H1 (cell line): ENCODE measurements around the gene OR10V1. TPM values are rescaled to one million over a fixed set of nuclear protein-coding genes. Genes with fewer than 3 reads are reported as not detected.

ENCODE experiments used
- CTCF ChIA-PET: fragments of 300-600 bp; sonication (Branson Sonifier 250); formaldehyde crosslinking; loops from one replicate; lab custom pipeline; 2021; ENCODE audit not compliant: partially characterized antibody; lab: Charles Lee
- POLR2A ChIA-PET: fragments of 300-600 bp; sonication (Branson Sonifier 250); formaldehyde crosslinking; loops from one replicate; lab custom pipeline; 2021; ENCODE audit warnings: inconsistent platforms; ENCODE audit not compliant: partially characterized antibody; lab: Charles Lee
- DNase-seq, 2 experiments: peaks; one replicate each; pipeline versions ENCODE4 v3.0.0 to v3.0.0-alpha.2; 2010 to 2022; ENCODE audit warnings: low spot score in 2 of 2, low read depth in 1 of 2, mixed read lengths in 1 of 2
- FAIRE-seq: peaks from 2 replicates; lab custom pipeline; 2011; peaks lifted over from hg19 to GRCh38; lab: Jason Lieb, UNC
- H2AFZ ChIP-seq: 2 replicates; pipeline ENCODE4 v1.8.1; 2012; ENCODE audit warnings: low read length, inconsistent platforms
- H2AK5ac ChIP-seq: 2 replicates; pipeline ENCODE4 v1.6.1; 2013; ENCODE audit warnings: low read depth, low read length
- H2BK120ac ChIP-seq: replicated peaks from 2 replicates; pipeline ENCODE3; 2013; ENCODE audit warnings: low read depth, low read length, inconsistent platforms
- H2BK12ac ChIP-seq: 2 replicates; pipeline ENCODE4 v1.6.1; 2013; ENCODE audit warnings: low read depth, low read length
- H2BK15ac ChIP-seq: 2 replicates; pipeline ENCODE4 v1.6.1; 2013; ENCODE audit warnings: low read length
- H2BK20ac ChIP-seq: 2 replicates; pipeline ENCODE4 v1.6.1; 2013; ENCODE audit warnings: low read length
- H2BK5ac ChIP-seq: 2 replicates; pipeline ENCODE4 v1.6.1; 2013; ENCODE audit warnings: low read depth, low read length
- H3K14ac ChIP-seq: 2 replicates; pipeline ENCODE4 v1.6.1; 2013; ENCODE audit warnings: inconsistent platforms; ENCODE audit not compliant: insufficient read length
- H3K18ac ChIP-seq: 2 replicates; pipeline ENCODE4 v1.6.1; 2013; ENCODE audit warnings: low read length; ENCODE audit errors: extremely low read depth
- H3K23ac ChIP-seq: 2 replicates; pipeline ENCODE4 v1.6.1; 2013; ENCODE audit warnings: inconsistent platforms; ENCODE audit not compliant: insufficient read length
- H3K23me2 ChIP-seq: 2 replicates; pipeline ENCODE4 v1.6.1; 2013; ENCODE audit warnings: low read depth, low read length
- H3K27ac ChIP-seq: 2 replicates; pipeline ENCODE4 v1.6.1; 2011; ENCODE audit warnings: low read depth, low read length, inconsistent platforms
- H3K27me3 ChIP-seq, 4 experiments: replicated peaks in 1 of 4; 1 replicate in 1 of 4; 2 replicates in 3 of 4; pipeline versions ENCODE4 v1.6.1 to v1.8.1; 2011 to 2013; ENCODE audit warnings: low read length in 3 of 4, mild to moderate bottlenecking in 3 of 4, inconsistent platforms in 2 of 4, mixed read lengths in 2 of 4, moderate library complexity in 1 of 4; ENCODE audit not compliant: control insufficient read depth in 3 of 4, insufficient read depth in 3 of 4; ENCODE audit errors: extremely low read depth in 1 of 4
- H3K36me3 ChIP-seq, 4 experiments: 2 replicates each; pipeline versions ENCODE4 v1.6.1 to v1.8.1; 2011 to 2013; ENCODE audit warnings: mild to moderate bottlenecking in 4 of 4, low read length in 3 of 4, moderate library complexity in 2 of 4, control low read depth in 1 of 4, inconsistent platforms in 1 of 4; ENCODE audit not compliant: insufficient read depth in 4 of 4, control insufficient read depth in 2 of 4
- H3K4ac ChIP-seq: replicated peaks from 2 replicates; pipeline ENCODE3; 2013; ENCODE audit warnings: low read length, low read depth, mixed read lengths, inconsistent platforms; ENCODE audit not compliant: insufficient read length
- H3K4me1 ChIP-seq, 4 experiments: replicated peaks in 1 of 4; 1 replicate in 1 of 4; 2 replicates in 3 of 4; pipeline versions ENCODE4 v1.6.1 to v1.8.1; 2011 to 2013; ENCODE audit warnings: low read length in 3 of 4, inconsistent platforms in 2 of 4, mixed read lengths in 1 of 4; ENCODE audit not compliant: insufficient read depth in 4 of 4, control insufficient read depth in 3 of 4
- H3K4me2 ChIP-seq, 2 experiments: 2 replicates each; pipeline versions ENCODE4 v1.6.1 to v1.8.1; 2011 to 2013; ENCODE audit warnings: low read depth in 2 of 2, low read length in 2 of 2, control low read depth in 1 of 2, inconsistent platforms in 1 of 2, mild to moderate bottlenecking in 1 of 2; ENCODE audit not compliant: insufficient read depth in 1 of 2
- H3K4me3 ChIP-seq, 4 experiments: fragments of 200-600, 300-600 bp in 1 of 4; sonication (generic), shearing (Covaris generic), sonication (Bioruptor Twin) in 1 of 4; 2 replicates each; pipeline versions ENCODE4 v1.5.1 to v1.8.1; 2011 to 2016; ENCODE audit warnings: low read length in 4 of 4, low read depth in 3 of 4, control low read depth in 2 of 4, inconsistent platforms in 2 of 4, mild to moderate bottlenecking in 2 of 4, mixed read lengths in 1 of 4, moderate library complexity in 1 of 4; ENCODE audit not compliant: insufficient read depth in 2 of 4; ENCODE audit errors: extremely low read depth in 1 of 4
- H3K56ac ChIP-seq: replicated peaks from 2 replicates; pipeline ENCODE3; 2013; ENCODE audit warnings: low read depth, mild to moderate bottlenecking, mixed read lengths, low read length, inconsistent platforms; ENCODE audit not compliant: insufficient read length
- H3K79me1 ChIP-seq: 2 replicates; pipeline ENCODE4 v1.6.1; 2013; ENCODE audit warnings: low read depth, low read length, control low read depth
- H3K79me2 ChIP-seq, 2 experiments: 2 replicates each; pipeline versions ENCODE4 v1.6.1 to v1.8.1; 2012 to 2013; ENCODE audit warnings: low read length in 2 of 2, mild to moderate bottlenecking in 2 of 2, inconsistent platforms in 1 of 2; ENCODE audit not compliant: insufficient read depth in 2 of 2, control insufficient read depth in 1 of 2
- H3K9ac ChIP-seq, 4 experiments: replicated peaks in 1 of 4; 1 replicate in 1 of 4; 2 replicates in 3 of 4; pipeline versions ENCODE4 v1.6.1 to v1.8.1; 2011 to 2013; ENCODE audit warnings: low read depth in 3 of 4, low read length in 3 of 4, control low read depth in 2 of 4, mild to moderate bottlenecking in 2 of 4, moderate library complexity in 2 of 4, inconsistent platforms in 1 of 4; ENCODE audit errors: extremely low read depth in 1 of 4
- H3K9me3 ChIP-seq, 2 experiments: 2 replicates each; pipeline versions ENCODE4 v1.6.1 to v1.8.1; 2012 to 2013; ENCODE audit warnings: mild to moderate bottlenecking in 2 of 2, moderate library complexity in 2 of 2, control low read depth in 1 of 2, inconsistent platforms in 1 of 2, low read depth in 1 of 2, low read length in 1 of 2, mixed read lengths in 1 of 2; ENCODE audit not compliant: insufficient read depth in 2 of 2
- H4K20me1 ChIP-seq, 2 experiments: replicated peaks in 1 of 2; 2 replicates each; pipeline versions ENCODE3 to v1.8.1; 2011 to 2013; ENCODE audit warnings: inconsistent platforms in 2 of 2, low read length in 2 of 2, mild to moderate bottlenecking in 1 of 2; ENCODE audit not compliant: insufficient read depth in 2 of 2, control insufficient read depth in 1 of 2
- H4K5ac ChIP-seq: 2 replicates; pipeline ENCODE4 v1.6.1; 2013; ENCODE audit warnings: low read length, low read depth, mixed read lengths, inconsistent platforms; ENCODE audit not compliant: insufficient read length
- H4K8ac ChIP-seq: 2 replicates; pipeline ENCODE4 v1.8.0; 2013; ENCODE audit warnings: mild to moderate bottlenecking, moderate library complexity, low read length, inconsistent platforms; ENCODE audit not compliant: insufficient read depth; ENCODE audit errors: extremely low read depth
- H4K91ac ChIP-seq: replicated peaks from 2 replicates; pipeline ENCODE3; 2013; ENCODE audit warnings: low read length, mixed read lengths, inconsistent platforms; ENCODE audit not compliant: insufficient read length
- ASH2L ChIP-seq: fragments of 200-600, 300-600 bp; sonication (generic); IDR thresholded peaks from one replicate; pipeline ENCODE4 v1.7.1; 2017; ENCODE audit warnings: low read length
- BACH1 ChIP-seq: IDR thresholded peaks from 2 replicates; pipeline ENCODE4 v1.6.1; 2012; ENCODE audit warnings: low read length, improper control_type of control experiment
- CBX5 ChIP-seq: fragments of 300-800, 300-1000 bp; sonication (generic); IDR thresholded peaks from 2 replicates; pipeline ENCODE4 v1.7.1; 2016; ENCODE audit warnings: antibody characterized with exemption, low read length, low read depth
- CBX8 ChIP-seq: fragments of 300-800, 300-1000 bp; sonication (generic); IDR thresholded peaks from 2 replicates; pipeline ENCODE4 v1.7.1; 2016; ENCODE audit warnings: low read depth, low read length, borderline replicate concordance
- E2F6 ChIP-seq: IDR thresholded peaks from 2 replicates; pipeline ENCODE4 v1.6.1; 2012; ENCODE audit warnings: inconsistent platforms
- KDM4A ChIP-seq: IDR thresholded peaks from one replicate; pipeline ENCODE4 v1.7.1; 2012; ENCODE audit warnings: low read depth, mild to moderate bottlenecking, moderate library complexity, low read length, inconsistent platforms; ENCODE audit not compliant: severe bottlenecking
- POU5F1 ChIP-seq: IDR thresholded peaks from 2 replicates; pipeline ENCODE4 v1.6.1; 2011; ENCODE audit warnings: low read depth, mild to moderate bottlenecking, low read length, moderate library complexity
- RBBP5 ChIP-seq: IDR thresholded peaks from 2 replicates; pipeline ENCODE4 v1.7.1; 2012; ENCODE audit warnings: low read depth, mild to moderate bottlenecking, inconsistent platforms, low read length, moderate library complexity, borderline replicate concordance
- SP4 ChIP-seq: IDR thresholded peaks from 2 replicates; pipeline ENCODE4 v1.6.1; 2012; ENCODE audit warnings: low read length, inconsistent platforms
- USF2 ChIP-seq: IDR thresholded peaks from 2 replicates; pipeline ENCODE4 v1.6.1; 2011; ENCODE audit warnings: low read length, improper control_type of control experiment
- WGBS, 2 experiments: shearing (Covaris generic) in 1 of 2; methylation state at CpG; one replicate each; pipeline versions ENCODE4 v1.1.6 to v1.1.7; 2013 to 2015; ENCODE audit warnings: low lambda C conversion rate in 2 of 2, mixed read lengths in 2 of 2, inconsistent platforms in 1 of 2, low coverage in 1 of 2, missing lambda C conversion rate in 1 of 2; ENCODE audit not compliant: insufficient replicate concordance in 2 of 2, insufficient coverage in 1 of 2, insufficient read length in 1 of 2; ENCODE audit errors: extremely low coverage in 1 of 2, missing lambda C conversion rate in 1 of 2; 5-methylcytosine and 5-hydroxymethylcytosine counted together
- polyA plus RNA-seq, 7 experiments: library from polyadenylated mRNA; depleted of rRNA in 3 of 7; stranded (reverse) in 5 of 7; unstranded in 2 of 7; fragments of >200 nt in 5 of 7; fragments of 200-250 nt in 2 of 7; gene quantifications; 1 replicate in 5 of 7; 2 replicates in 1 of 7; 4 replicates in 1 of 7; pipeline versions ENCODE4 v1.2.1 to v1.2.3, GENCODE V29; 2011 to 2013; ENCODE audit warnings: missing spikeins in 2 of 7, mixed read lengths in 2 of 7
- total RNA-seq: library from RNA; stranded (reverse); fragmentation: NEBNext Ultra II Directional; extraction: Animal tissue kit (Norgen Biotek cat#: 25700); gene quantifications from 2 replicates; pipeline ENCODE4 v1.2.1, GENCODE V29; 2021

OR10V1 gene
- total and polyA plus RNA-seq, 2 of the 8 experiments (the other 6 are each of a cell fraction or from before 2014, with no cell fraction given), result not detected

GRCh38 chr11:59730896-59731565, 17.4 kb upstream of the OR10V1 start:
- Histone ChIP-seq H2BK15ac (no peak overlapping the region), H2BK120ac (no peak overlapping the region), H3K56ac (no peak overlapping the region), H3K79me2 (no peaks in the 10 kb centered on the region), H3K9me3 (no peaks in the 10 kb centered on the region), H3K4me1 (no peaks in the 10 kb centered on the region), H3K14ac (no peak overlapping the region), H3K79me1 (no peaks in the 10 kb centered on the region), H3K9ac (no peak overlapping the region), H2AFZ (no peak overlapping the region), H3K23ac (no peak overlapping the region), H2BK12ac (no peak overlapping the region), H4K8ac (no peak overlapping the region), H3K36me3 (no peaks in the 10 kb centered on the region), H3K27me3 (no peaks in the 10 kb centered on the region), H3K27ac (no peak overlapping the region), H4K20me1 (no peaks in the 10 kb centered on the region), H3K18ac (no peak overlapping the region), H3K23me2 (no peaks in the 10 kb centered on the region), H3K4me3 (no peak overlapping the region), H2BK5ac (no peak overlapping the region), H2BK20ac (no peak overlapping the region), H2AK5ac (no peak overlapping the region), H4K5ac (no peak overlapping the region), H4K91ac (no peak overlapping the region), H3K4ac (no peak overlapping the region), H3K4me2 (no peak overlapping the region)
- ChIA-PET CTCF (interaction anchor here (0.9 to 1.2 kb wide), 3 partner anchors 34 to 188 kb away, joined by 3 read pairs; no protein-coding TSS in a partner anchor), POLR2A (no interaction called here)
- FAIRE-seq (no peak), DNase-seq (no peak)
- WGBS, 2 experiments, result 89% methylated on average over 2 of the region's 2 CpGs; no CpG with 5 or more reads in 1 of the 2 experiments
- TF ChIP-seq POU5F1 (no peak), SP4 (no peak), KDM4A (no peak), ASH2L (no peak), CBX8 (no peak), RBBP5 (no peak), USF2 (no peak), CBX5 (no peak), BACH1 (no peak), E2F6 (no peak)
